DMS 273 (cell line): ENCODE measurements around the gene NCS1.
A peak's percentile ranks its signal among the peaks of the same experiment; 100 is the strongest.
"Not testable (repeated sequence)": the region's sequence is repeated elsewhere in the genome, so short reads cannot be mapped to it uniquely, and the experiment has no call there.

ENCODE experiments used
- DNase-seq: peaks from one replicate; lab custom pipeline; 2025; ENCODE audit not compliant: unreplicated experiment; lab: John Stamatoyannopoulos, UW

Gene NCS1

GRCh38 chr9:130235558-130236435, 63.6 kb downstream of the NCS1 start:
- DNase-seq, result peak; percentile 84

GRCh38 chr9:130236436-130236985, 64.3 kb downstream of the NCS1 start:
- DNase-seq, result no peak

- no peak for DNase-seq
Observed at GRCh38 chr9:130237076-130237475, 64.9 kb downstream of the NCS1 start.

GRCh38 chr9:130237763-130238524, 65.7 kb downstream of the NCS1 start:
- DNase-seq, result no peak

- DNase-seq, result no peak
Observed at GRCh38 chr9:130239363-130239695, 67.1 kb downstream of the NCS1 start.

- peak; percentile 52 for DNase-seq
Observed at GRCh38 chr9:130239741-130240241, 67.6 kb downstream of the NCS1 start.

- DNase-seq, result peak; percentile 86
Observed at GRCh38 chr9:130240410-130241197, 68.4 kb downstream of the NCS1 start.

- no peak for DNase-seq
Observed at GRCh38 chr9:130241198-130241535, 69.0 kb downstream of the NCS1 start.

- no peak for DNase-seq
Observed at GRCh38 chr9:130242270-130243014, 70.2 kb downstream of the NCS1 start.

- DNase-seq, result peak; percentile 86
Observed at GRCh38 chr9:130243015-130243881, 71.0 kb downstream of the NCS1 start.

GRCh38 chr9:130243882-130244170, 71.6 kb downstream of the NCS1 start:
- no peak for DNase-seq

GRCh38 chr9:130244548-130245165, 72.5 kb downstream of the NCS1 start:
- DNase-seq, result no peak

- DNase-seq, result no peak
Observed at GRCh38 chr9:130245474-130245873, 73.3 kb downstream of the NCS1 start.

GRCh38 chr9:130246126-130246525, 73.9 kb downstream of the NCS1 start:
- DNase-seq, result no peak

GRCh38 chr9:130254747-130255630, 82.8 kb downstream of the NCS1 start:
- no peak for DNase-seq

- no peak for DNase-seq
Observed at GRCh38 chr9:130255631-130256134, 83.5 kb downstream of the NCS1 start.

- DNase-seq, result no peak
Observed at GRCh38 chr9:130256644-130257043, 84.4 kb downstream of the NCS1 start.

GRCh38 chr9:130258137-130258536, 85.9 kb downstream of the NCS1 start:
- not testable (repeated sequence) for DNase-seq
